Measurements from ENCODE around the gene ERV3-1.
"Not testable (repeated sequence)": the region's sequence is repeated elsewhere in the genome, so short reads cannot be mapped to it uniquely, and the experiment has no call there.

- not testable (repeated sequence) for TF ChIP-seq CTCF (conservative IDR thresholded peaks at IDR 0.05; ENCODE audit: low read depth, low read length); EZH2 (IDR thresholded peaks at IDR 0.05; ENCODE audit: borderline replicate concordance, low read depth, low read length, poor library complexity, severe bottlenecking)
Measured at GRCh38 chr7:65038767-65039166, 32.3 kb upstream of the ERV3-1 start.
